GM19438 (cell line): ENCODE measurements around the gene SMG1.
"Not testable (repeated sequence)": the region's sequence is repeated elsewhere in the genome, so short reads cannot be mapped to it uniquely, and the experiment has no call there.

ENCODE experiments used
- ATAC-seq: cut with Tn5 transposase; IDR thresholded peaks from one replicate; pipeline ENCODE4 v1.9.1; 2021; ENCODE audit warnings: low read depth; ENCODE audit not compliant: unreplicated experiment

SMG1 gene

GRCh38 chr16:18862891-18863290 lies 63.3 kb downstream of the SMG1 start:
- not testable (repeated sequence) for ATAC-seq

DNA sequence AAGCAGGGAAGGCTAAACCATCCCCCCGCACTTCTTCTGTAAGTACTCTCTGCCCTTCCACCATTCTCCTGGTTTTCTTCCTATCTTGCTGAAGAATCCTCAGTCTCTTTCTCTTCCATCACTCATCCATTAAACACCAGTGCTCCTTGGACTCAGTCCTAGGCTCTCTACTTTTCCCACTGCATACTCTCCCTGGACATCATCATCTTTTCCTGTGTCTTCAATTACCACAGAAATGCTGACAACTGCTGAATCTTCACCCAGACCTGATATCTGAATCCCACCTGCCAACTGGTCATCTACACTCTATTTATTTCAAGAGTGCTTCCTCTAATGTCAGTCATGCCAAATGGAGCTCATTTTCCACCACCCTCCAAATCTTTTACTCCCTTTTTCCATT lies 71.0 kb downstream of the SMG1 start:
- ATAC-seq, result no peak

- ATAC-seq, result no peak
Observed at GRCh38 chr16:18853694-18854093, 72.5 kb downstream of the SMG1 start.

DNA sequence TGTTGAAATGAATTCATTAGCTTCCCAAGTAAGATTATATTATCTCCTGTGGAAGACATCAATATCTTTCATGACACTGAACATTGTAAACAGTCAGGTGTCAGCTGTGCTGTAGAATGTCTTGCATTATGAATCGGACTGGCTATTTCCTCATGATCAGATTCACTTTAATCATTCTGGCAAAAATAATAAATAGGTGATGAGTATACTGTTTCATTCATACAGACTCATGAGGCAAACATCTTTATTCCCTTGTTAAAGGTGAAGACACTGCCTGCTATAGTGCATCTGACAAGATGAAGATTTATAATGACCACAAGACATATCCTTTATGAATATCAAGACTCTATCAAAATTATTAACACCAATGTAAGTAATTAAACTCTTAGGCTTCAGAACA lies 73.6 kb downstream of the SMG1 start:
- no peak for ATAC-seq

- no peak for ATAC-seq
Observed at GRCh38 chr16:18846416-18846815, 79.8 kb downstream of the SMG1 start.

- no peak for ATAC-seq
Observed at GRCh38 chr16:18842565-18842964, 83.6 kb downstream of the SMG1 start.

GRCh38 chr16:18841833-18842525 lies 84.2 kb downstream of the SMG1 start:
- no peak for ATAC-seq

GRCh38 chr16:18839555-18839954 lies 86.7 kb downstream of the SMG1 start:
- ATAC-seq, result no peak

- ATAC-seq, result no peak
Observed at GRCh38 chr16:18836702-18837101, 89.5 kb downstream of the SMG1 start.

GRCh38 chr16:18834864-18835263 lies 91.3 kb downstream of the SMG1 start:
- no peak for ATAC-seq

DNA sequence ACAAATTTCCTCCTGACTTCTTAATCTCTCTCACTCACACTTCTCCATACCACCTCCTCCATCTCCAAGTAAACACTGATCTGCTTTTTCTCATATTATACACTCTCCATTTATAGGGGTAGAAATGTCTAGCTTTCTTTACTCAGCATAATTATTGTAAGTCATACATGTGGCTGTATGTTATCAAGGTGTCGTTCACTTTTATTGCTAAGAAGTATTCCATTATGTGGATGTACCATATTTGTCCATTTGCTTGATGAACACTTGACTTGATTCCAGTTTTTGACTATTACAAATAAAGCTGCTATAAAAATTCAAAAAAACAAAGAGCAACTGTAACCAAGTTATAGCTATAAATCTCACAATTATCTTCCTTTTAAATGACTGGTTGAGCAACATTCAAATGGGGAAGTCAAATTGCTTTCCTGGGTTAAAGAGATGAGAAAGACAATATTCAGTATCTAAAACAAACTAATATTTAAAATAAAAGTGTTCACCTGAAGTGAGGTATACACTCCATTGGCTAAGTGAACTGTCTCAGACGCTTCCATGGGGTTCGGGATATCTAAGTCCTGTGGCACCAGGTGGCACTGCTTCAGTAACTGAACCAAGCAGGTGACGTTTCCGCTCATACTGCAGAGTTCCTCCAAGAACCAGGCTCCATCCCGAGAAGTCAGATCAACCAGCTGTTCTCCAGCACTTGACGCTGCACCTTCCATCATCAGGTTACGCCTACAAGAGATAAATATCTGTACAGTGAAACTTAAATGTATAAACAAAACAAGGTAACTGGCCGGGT lies 92.3 kb downstream of the SMG1 start:
- ATAC-seq, result no peak

- ATAC-seq, result no peak
Observed at GRCh38 chr16:18832613-18833012, 93.6 kb downstream of the SMG1 start.

GRCh38 chr16:18832006-18832405 lies 94.2 kb downstream of the SMG1 start:
- no peak for ATAC-seq

GRCh38 chr16:18829251-18829650 lies 97.0 kb downstream of the SMG1 start:
- ATAC-seq, result no peak

- no peak for ATAC-seq
Observed at GRCh38 chr16:18827890-18828289, 98.3 kb downstream of the SMG1 start.

DNA sequence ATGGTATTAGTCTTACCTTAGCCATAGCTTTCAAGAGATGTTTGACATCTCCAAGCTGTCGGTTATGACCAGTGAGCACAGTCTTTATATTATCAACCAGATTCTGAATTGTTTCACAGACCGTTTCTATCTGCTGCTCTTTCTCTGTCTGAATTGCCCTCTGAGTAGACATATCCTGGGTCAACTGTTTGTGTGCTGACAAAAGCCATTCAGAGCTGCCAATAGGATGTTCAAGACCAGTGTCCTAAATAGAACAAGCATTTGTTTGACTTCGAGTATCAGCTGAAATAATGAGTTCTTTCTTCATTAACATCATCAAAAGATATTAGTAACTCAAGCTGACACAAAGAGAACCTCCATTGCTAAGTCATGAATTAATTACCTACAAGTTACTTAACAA lies 109.9 kb downstream of the SMG1 start:
- no peak for ATAC-seq

DNA sequence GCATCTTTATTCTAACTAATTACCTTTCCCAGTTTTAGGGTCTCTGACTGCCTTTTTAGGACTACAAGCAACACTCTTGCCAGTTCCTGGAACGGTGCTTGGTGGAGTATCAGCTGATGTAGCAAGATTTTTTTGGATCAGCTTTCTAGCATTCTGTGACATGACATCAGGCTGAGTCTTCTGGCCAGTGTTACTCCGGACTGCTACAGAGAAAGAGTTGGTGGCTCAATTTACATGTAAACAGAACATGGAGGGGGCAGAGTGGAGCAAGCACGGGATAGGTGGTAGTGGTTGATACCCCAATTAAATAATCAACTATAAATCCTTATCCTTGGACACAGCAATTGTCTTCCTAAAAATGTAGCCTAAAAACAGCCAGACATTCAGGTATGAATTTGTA lies 114.3 kb downstream of the SMG1 start:
- ATAC-seq, result no peak

- no peak for ATAC-seq
Observed at GRCh38 chr16:18809165-18809564, 117.0 kb downstream of the SMG1 start.

- no peak for ATAC-seq
Observed at GRCh38 chr16:18805257-18805773, 120.9 kb downstream of the SMG1 start.

- ATAC-seq, result no peak
Observed at GRCh38 chr16:18804540-18804939, 121.7 kb downstream of the SMG1 start.

DNA sequence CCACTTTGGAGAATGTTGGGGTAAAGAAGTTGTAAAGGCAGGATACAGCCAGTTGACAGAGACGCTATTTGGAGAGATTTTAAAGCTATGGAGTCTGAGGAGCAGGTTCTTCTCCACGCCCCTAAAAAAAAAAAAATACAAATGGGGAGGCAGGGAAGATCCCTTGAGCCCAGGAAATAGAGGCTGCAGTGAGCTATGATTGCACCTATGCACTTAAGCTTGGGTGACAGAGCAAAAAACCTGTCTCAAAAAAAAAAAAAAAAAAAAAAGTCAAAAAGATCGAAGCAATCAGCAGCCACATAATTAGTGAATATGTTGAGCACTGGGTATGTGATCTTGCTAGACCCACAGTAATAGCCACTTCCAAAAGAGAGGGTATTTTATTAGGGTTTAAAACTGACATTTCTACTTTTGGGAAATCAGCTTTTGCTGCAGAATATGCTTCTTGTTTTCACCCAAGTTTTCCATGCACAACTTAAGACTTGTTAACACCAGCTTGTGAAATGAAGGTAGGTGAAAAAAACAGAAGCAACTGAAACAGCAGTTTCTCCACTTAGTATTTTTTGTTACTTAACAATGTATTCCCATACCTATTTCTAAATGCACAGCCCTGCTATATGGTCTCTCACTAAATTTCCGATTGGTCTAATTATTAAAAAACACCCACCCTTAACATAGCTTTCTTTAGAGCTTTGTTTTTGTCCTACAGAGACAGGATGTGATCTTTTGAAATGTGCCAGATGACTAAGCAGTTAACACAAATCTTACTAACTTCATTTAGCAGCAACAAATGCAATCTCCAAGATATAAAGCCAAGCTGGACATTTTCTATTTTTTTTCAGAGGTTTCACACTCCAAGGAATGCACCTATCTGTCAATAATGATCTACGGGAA lies 122.4 kb downstream of the SMG1 start:
- no peak for ATAC-seq
